ENCODE data around the gene DOK6. TPM values are rescaled to one million over a fixed set of nuclear protein-coding genes. Genes with fewer than 3 reads are reported as not detected.

DOK6 gene
- total RNA-seq, 1 donor from 2014 or later, result not detected

DNA sequence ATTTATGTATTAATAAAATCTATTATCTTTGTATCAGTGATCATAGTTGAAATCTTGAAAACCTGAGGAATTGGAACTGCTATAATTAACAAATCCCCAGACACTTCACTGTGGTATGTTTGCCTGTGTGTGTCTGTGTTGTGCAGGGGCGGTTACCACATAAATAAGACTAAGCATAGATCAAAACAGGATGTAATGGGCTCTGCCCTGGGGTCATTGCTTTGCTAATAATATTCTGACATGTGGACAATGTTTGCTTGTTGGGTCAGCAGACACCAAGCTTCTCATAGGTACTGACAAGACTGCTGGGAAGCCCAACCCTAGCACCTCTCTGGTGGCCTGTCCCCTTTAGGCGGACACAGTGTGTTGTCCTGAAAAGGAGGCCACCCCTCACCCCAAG lies 35.8 kb upstream of the DOK6 start:
- no peak for ATAC-seq (ENCODE audit: low read depth)
- intact Hi-C loops (cut with micrococcal nuclease), result no loop called here
- H3K4me1 Mint-ChIP-seq, result no peaks in the 10 kb centered on the region
- no peak for DNase-seq
- peaks cover 3% of the 10 kb centered on the region for H3K9me3 Mint-ChIP-seq
- CTCF ChIA-PET, result no interaction called here
- no peaks in the 10 kb centered on the region for H3K27me3 Mint-ChIP-seq
- no peak overlapping the region for H3K4me3 Mint-ChIP-seq
- H3K27ac Mint-ChIP-seq, result no peak overlapping the region
- H3K36me3 Mint-ChIP-seq (ENCODE audit: low read depth), result no peaks in the 10 kb centered on the region
- POLR2A ChIA-PET, result no interaction called here
- TF ChIP-seq, protein P1, sequence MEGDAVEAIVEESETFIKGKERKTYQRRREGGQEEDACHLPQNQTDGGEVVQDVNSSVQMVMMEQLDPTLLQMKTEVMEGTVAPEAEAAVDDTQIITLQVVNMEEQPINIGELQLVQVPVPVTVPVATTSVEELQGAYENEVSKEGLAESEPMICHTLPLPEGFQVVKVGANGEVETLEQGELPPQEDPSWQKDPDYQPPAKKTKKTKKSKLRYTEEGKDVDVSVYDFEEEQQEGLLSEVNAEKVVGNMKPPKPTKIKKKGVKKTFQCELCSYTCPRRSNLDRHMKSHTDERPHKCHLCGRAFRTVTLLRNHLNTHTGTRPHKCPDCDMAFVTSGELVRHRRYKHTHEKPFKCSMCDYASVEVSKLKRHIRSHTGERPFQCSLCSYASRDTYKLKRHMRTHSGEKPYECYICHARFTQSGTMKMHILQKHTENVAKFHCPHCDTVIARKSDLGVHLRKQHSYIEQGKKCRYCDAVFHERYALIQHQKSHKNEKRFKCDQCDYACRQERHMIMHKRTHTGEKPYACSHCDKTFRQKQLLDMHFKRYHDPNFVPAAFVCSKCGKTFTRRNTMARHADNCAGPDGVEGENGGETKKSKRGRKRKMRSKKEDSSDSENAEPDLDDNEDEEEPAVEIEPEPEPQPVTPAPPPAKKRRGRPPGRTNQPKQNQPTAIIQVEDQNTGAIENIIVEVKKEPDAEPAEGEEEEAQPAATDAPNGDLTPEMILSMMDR (IDR thresholded peaks at IDR 0.05), result no peak

DNA sequence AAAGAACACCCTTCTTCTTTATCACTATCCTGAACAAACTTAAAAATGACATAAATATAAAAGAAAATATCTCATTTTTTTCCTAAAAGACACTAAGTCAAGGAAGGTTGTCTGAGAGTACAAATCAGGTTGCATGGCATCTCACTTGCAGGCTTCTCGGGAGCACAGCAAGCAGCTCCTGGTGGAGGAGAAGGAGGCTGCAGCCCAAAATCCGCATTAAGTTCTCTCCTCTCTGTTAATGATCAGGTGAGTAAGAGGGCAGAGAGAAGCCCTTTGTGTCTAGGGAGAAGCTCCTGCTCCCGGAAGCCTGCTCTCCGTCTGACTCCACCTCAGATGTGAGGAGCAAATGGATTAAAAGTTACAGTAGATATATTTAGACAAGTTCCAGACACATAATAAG lies 35.0 kb upstream of the DOK6 start:
- no peaks in the 10 kb centered on the region for H3K36me3 Mint-ChIP-seq (ENCODE audit: low read depth)
- no peaks in the 10 kb centered on the region for H3K27me3 Mint-ChIP-seq
- TF ChIP-seq, protein P1 (IDR thresholded peaks at IDR 0.05), result no peak
- no peak overlapping the region for H3K27ac Mint-ChIP-seq
- no peaks in the 10 kb centered on the region for H3K9me3 Mint-ChIP-seq
- H3K4me1 Mint-ChIP-seq, result no peaks in the 10 kb centered on the region
- intact Hi-C loops (cut with micrococcal nuclease), result no loop called here
- DNase-seq (no peak), ATAC-seq (ENCODE audit: low read depth) (no peak)
- ChIA-PET CTCF (no interaction called here), POLR2A (no interaction called here)
- H3K4me3 Mint-ChIP-seq, result no peak overlapping the region

DNA sequence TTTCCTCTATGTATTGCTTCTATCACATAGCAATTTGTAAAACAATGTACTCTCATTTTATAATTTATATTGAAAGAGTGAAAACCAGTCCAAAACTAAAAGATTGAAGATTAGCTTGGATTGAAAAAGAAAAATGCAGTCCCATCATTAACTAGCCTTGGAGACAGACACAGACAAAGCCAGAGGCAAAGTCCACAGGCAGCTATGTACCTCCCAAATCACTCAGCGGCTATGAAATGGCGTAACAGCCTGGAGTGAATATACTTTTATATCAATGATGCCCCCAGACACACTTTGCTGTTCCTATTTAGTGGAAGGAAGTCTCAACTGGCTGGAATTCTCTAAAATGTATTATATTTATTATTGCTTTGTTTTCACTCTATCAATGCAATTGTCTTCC lies 33.6 kb upstream of the DOK6 start:
- TF ChIP-seq, protein P1 (IDR thresholded peaks at IDR 0.05), result no peak
- no peak for ATAC-seq (ENCODE audit: low read depth)
- intact Hi-C loops (cut with micrococcal nuclease), result no loop called here
- H3K27ac Mint-ChIP-seq, result no peak overlapping the region
- H3K36me3 Mint-ChIP-seq (ENCODE audit: low read depth), result no peaks in the 10 kb centered on the region
- no peaks in the 10 kb centered on the region for H3K4me1 Mint-ChIP-seq
- ChIA-PET POLR2A (no interaction called here), CTCF (no interaction called here)
- no peaks in the 10 kb centered on the region for H3K9me3 Mint-ChIP-seq
- no peak overlapping the region for H3K4me3 Mint-ChIP-seq
- no peaks in the 10 kb centered on the region for H3K27me3 Mint-ChIP-seq
- no peak for DNase-seq

DNA sequence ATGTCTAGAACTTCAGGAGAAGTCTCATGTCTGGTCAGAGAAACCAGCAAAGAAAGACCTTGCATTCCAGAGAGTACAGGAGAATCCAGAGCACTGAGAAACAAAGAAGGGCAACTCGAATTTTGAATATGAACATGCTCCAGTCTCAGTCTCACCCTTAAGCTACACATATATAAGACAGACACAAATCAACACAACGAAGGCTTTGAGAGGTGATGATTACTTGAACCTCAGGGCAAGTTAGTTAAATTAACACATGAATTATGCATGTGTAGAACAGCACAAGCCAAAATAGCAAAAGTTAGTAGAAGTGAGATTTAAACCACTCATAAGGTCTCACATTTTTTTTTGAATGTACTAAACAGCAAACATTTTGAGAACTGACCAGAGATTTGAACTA lies 29.0 kb upstream of the DOK6 start:
- ChIA-PET POLR2A (no interaction called here), CTCF (no interaction called here)
- Mint-ChIP-seq H3K9me3 (no peaks in the 10 kb centered on the region), H3K36me3 (ENCODE audit: low read depth) (no peaks in the 10 kb centered on the region), H3K4me3 (no peak overlapping the region), H3K4me1 (no peaks in the 10 kb centered on the region), H3K27ac (no peak overlapping the region), H3K27me3 (no peaks in the 10 kb centered on the region)
- ATAC-seq (ENCODE audit: low read depth) (no peak), DNase-seq (no peak)
- intact Hi-C loops (cut with micrococcal nuclease), result no loop called here
- TF ChIP-seq, protein P1 (IDR thresholded peaks at IDR 0.05), result no peak

DNA sequence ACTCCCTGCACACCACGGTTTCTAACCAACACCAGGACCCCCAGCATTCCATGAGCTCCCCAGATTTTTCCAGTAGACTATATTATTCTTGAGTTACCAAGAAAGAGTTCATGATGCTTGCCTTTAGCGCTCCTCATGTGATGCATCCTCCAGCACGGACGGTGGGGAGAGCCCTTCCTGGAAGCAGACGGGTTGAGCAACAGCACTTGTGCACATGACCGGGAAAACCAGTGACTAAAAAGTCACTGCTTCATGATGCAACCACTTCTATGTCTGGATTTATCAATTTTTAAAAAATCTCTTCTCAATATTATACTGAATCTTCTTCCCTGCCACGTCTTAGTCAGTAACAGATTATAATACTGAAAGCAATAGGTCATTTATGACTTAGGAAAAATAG lies 20.4 kb upstream of the DOK6 start:
- Mint-ChIP-seq H3K9me3 (no peaks in the 10 kb centered on the region), H3K4me3 (no peak overlapping the region), H3K36me3 (ENCODE audit: low read depth) (no peaks in the 10 kb centered on the region), H3K27ac (no peak overlapping the region), H3K27me3 (no peaks in the 10 kb centered on the region), H3K4me1 (no peaks in the 10 kb centered on the region)
- CTCF ChIA-PET, result no interaction called here
- TF ChIP-seq, protein P1 (IDR thresholded peaks at IDR 0.05), result no peak
- DNase-seq (no peak), ATAC-seq (ENCODE audit: low read depth) (no peak)
- POLR2A ChIA-PET, result no interaction called here
- intact Hi-C loops (cut with micrococcal nuclease), result no loop called here
